Upper lobe of left lung (tissue), 6 donors: ENCODE measurements around the gene PLXNA4. TPM values are rescaled to one million over a fixed set of nuclear protein-coding genes. Genes with fewer than 3 reads are reported as not detected.

Experiments
- ATAC-seq, 2 donors: fragments of 200-7000 bp; cut with Tn5 transposase; one replicate each; pipeline ENCODE4 v1.9.1; 2022; ENCODE audit warnings: mild to moderate bottlenecking in 2 of 2, moderate library complexity in 2 of 2; ENCODE audit not compliant: low FRiP score in 2 of 2
- DNase-seq, 2 donors: peaks; one replicate each; pipeline ENCODE4 v3.0.0-alpha.2; 2019 to 2020
- H3K27ac ChIP-seq, 4 donors: fragments of 200-600 bp; sonication (generic); one replicate each; pipeline ENCODE4 v1.5.1; 2016 to 2019
- H3K27me3 ChIP-seq, 4 donors: fragments of 200-600 bp; sonication (generic); one replicate each; pipeline ENCODE4 v1.5.1; 2017 to 2019
- H3K36me3 ChIP-seq, 4 donors: fragments of 200-600 bp; sonication (generic); one replicate each; pipeline ENCODE4 v1.5.1; 2016 to 2019
- H3K4me1 ChIP-seq, 4 donors: fragments of 200-600 bp; sonication (generic); one replicate each; pipeline ENCODE4 v1.5.1; 2018 to 2019
- H3K4me3 ChIP-seq, 4 donors: fragments of 200-600 bp; sonication (generic); one replicate each; pipeline ENCODE4 v1.5.1; 2017 to 2019; ENCODE audit warnings: mild to moderate bottlenecking in 2 of 4, moderate library complexity in 1 of 4
- H3K9me3 ChIP-seq, 4 donors: fragments of 200-600 bp; sonication (generic); one replicate each; pipeline ENCODE4 v1.5.1; 2018 to 2019
- EP300 ChIP-seq, 4 donors: sonication (generic); formaldehyde crosslinking; IDR thresholded peaks; one replicate each; pipeline ENCODE4 v1.5.1; 2017; ENCODE audit warnings: antibody characterized with exemption in 4 of 4, control low read depth in 2 of 4
- POLR2A ChIP-seq, 4 donors: fragments of 450-650 bp; IDR thresholded peaks; one replicate each; pipeline ENCODE4 v1.5.1; 2016 to 2017; ENCODE audit warnings: antibody characterized with exemption in 4 of 4, mild to moderate bottlenecking in 2 of 4
- POLR2AphosphoS5 ChIP-seq, 2 donors: sonication (generic); formaldehyde crosslinking; IDR thresholded peaks; one replicate each; pipeline ENCODE4 v1.5.1; 2017; ENCODE audit warnings: antibody characterized with exemption in 2 of 2
- WGBS, 2 donors: methylation state at CpG; one replicate each; pipeline ENCODE4 v1.1.5; 2017 to 2018; 5-methylcytosine and 5-hydroxymethylcytosine counted together
- total RNA-seq, 6 donors: library from RNA; depleted of rRNA in 4 of 6; stranded (reverse); fragments of >200 nt in 4 of 6; gene quantifications; one replicate each; pipeline versions ENCODE4 v1.1.0 to v1.2.1, GENCODE V29; 2016 to 2021
- TF ChIP-seq, protein P1 (sequence below), 6 experiments: fragments of 450-650 bp in 4 of 6; fragments of 200-600 bp in 2 of 6; sonication (generic) in 2 of 6; IDR thresholded peaks; one replicate each; pipeline ENCODE4 v1.5.1; 2016 to 2019; ENCODE audit warnings: antibody characterized with exemption in 6 of 6
- donor health status: DM: no; HTN: no; CAD: no; lungs with moderate emphysema.
- donor health status: DM: no; HTN: yes; CAD: no; lungs with severe emphysema.

PLXNA4 gene
- total RNA-seq, 6 donors from 2014 or later = 1.1 to 5.9 (median 2.6) TPM

DNA sequence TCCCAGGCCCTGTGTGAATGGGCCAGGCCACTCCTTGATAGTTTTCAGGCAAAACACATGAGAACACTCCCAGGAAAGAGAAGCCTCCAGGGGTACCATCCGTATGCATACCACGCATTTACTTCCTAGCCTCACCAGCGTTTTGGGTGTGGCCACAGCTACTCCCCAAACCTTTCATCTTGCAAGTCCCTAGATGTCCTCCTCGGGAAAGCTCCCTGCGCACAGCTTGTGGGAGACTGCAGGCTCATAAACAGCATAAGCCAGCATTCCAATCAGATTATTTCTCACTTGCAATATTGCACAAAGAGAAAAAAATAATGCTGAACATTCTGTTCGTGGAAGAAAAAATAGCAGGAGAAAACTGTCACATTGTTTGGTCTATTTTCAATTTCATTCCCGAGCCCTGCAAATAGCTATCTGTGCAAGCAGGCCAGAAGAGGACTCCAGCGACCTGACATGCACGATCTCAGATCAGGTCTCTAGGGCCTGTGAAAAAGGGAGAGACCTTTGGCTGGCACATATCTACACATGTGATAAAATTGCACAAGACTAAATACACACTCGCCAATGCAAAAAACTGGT, 175.6 kb downstream of the PLXNA4 start:
- no peaks in the 10 kb centered on the region for H3K36me3 ChIP-seq
- no peak overlapping the region for H3K4me3 ChIP-seq
- ATAC-seq = peak in 1 of 2 donors; percentile 16
- H3K9me3 ChIP-seq = no peaks in the 10 kb centered on the region
- DNase-seq = no peak
- no peak overlapping the region for H3K27ac ChIP-seq
- no peaks in the 10 kb centered on the region for H3K4me1 ChIP-seq
- 80 to 86% methylated on average over 10 of the region's 10 CpGs for WGBS, 2 donors
- no peak for TF ChIP-seq POLR2A (IDR thresholded peaks at IDR 0.05)
- no peak for TF ChIP-seq EP300 (IDR thresholded peaks at IDR 0.05)
- TF ChIP-seq POLR2AphosphoS5 (IDR thresholded peaks at IDR 0.05) = no peak
- TF ChIP-seq, protein P1, sequence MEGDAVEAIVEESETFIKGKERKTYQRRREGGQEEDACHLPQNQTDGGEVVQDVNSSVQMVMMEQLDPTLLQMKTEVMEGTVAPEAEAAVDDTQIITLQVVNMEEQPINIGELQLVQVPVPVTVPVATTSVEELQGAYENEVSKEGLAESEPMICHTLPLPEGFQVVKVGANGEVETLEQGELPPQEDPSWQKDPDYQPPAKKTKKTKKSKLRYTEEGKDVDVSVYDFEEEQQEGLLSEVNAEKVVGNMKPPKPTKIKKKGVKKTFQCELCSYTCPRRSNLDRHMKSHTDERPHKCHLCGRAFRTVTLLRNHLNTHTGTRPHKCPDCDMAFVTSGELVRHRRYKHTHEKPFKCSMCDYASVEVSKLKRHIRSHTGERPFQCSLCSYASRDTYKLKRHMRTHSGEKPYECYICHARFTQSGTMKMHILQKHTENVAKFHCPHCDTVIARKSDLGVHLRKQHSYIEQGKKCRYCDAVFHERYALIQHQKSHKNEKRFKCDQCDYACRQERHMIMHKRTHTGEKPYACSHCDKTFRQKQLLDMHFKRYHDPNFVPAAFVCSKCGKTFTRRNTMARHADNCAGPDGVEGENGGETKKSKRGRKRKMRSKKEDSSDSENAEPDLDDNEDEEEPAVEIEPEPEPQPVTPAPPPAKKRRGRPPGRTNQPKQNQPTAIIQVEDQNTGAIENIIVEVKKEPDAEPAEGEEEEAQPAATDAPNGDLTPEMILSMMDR (IDR thresholded peaks at IDR 0.05) = no peak
- no peaks in the 10 kb centered on the region for H3K27me3 ChIP-seq

DNA sequence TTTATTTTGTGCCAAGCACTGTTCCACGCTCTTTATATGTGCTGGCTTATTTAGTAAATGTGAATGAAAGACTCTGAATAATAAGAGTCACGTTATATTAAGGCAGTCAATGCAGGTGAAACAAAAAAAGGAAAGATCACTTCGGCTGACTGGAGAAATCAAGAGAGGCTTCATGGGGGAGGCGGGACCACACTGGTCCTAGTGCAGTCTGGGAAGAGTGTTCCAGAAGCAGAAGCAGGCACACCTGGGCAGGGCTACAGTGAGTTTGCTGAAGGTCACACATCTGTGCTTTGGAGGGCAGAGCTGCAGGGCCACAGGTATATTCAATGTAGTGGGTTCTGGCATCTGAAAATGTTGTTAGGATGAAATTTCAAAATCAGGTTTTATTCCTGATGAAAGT, 176.9 kb downstream of the PLXNA4 start:
- no peak for ATAC-seq
- DNase-seq = no peak
- TF ChIP-seq POLR2A (IDR thresholded peaks at IDR 0.05) (no peak), EP300 (IDR thresholded peaks at IDR 0.05) (no peak), POLR2AphosphoS5 (IDR thresholded peaks at IDR 0.05) (no peak)
- TF ChIP-seq, protein P1 (IDR thresholded peaks at IDR 0.05) = no peak
- Histone ChIP-seq H3K4me1 (peaks cover 0 to 2% (median 0%) of the 10 kb centered on the region in 4 donors), H3K36me3 (no peaks in the 10 kb centered on the region), H3K4me3 (no peak overlapping the region), H3K27me3 (no peaks in the 10 kb centered on the region), H3K9me3 (no peaks in the 10 kb centered on the region), H3K27ac (no peak overlapping the region)
- WGBS, 2 donors = 84 to 86% methylated on average over 4 of the region's 4 CpGs

DNA sequence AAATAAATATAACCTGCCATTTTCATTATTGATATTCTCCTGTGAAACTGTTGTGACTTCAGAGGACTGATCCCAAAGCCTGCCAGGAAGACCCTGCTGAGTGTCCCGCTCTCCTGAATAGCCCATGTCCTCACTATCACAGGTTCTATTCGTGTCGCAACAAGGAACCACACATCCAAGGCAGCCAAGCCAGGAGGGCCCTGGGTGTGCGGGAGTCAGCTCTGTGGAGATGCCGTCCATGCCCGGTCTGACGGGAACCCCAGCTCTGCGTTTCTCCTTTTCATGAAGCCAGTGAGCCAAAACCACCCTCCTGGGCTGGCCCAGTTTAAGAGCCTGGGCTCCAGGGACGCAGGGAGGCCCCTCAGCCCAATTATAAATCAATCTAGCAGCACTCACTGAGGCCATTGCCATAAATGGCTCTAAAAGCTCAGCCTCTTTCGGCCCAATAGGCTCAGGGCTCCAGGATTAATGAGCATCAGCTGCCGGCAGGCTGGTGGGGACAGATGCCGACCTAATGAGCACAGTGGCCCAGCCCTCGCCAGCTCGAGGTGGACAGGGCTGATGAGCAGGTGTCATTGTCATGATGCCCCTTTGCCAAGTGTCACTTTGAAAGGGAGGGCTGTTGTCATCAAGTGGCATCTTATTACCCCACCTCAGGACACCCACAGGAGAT, 177.9 kb downstream of the PLXNA4 start:
- Histone ChIP-seq H3K36me3 (no peaks in the 10 kb centered on the region), H3K27ac (no peak overlapping the region), H3K4me1 (peaks cover 0 to 2% (median 0%) of the 10 kb centered on the region in 4 donors), H3K27me3 (no peaks in the 10 kb centered on the region), H3K4me3 (no peak overlapping the region), H3K9me3 (no peaks in the 10 kb centered on the region)
- DNase-seq = peak in 1 of 2 donors; percentile 34
- no peak for ATAC-seq
- TF ChIP-seq POLR2A (IDR thresholded peaks at IDR 0.05) = no peak
- TF ChIP-seq EP300 (IDR thresholded peaks at IDR 0.05) = no peak
- TF ChIP-seq, protein P1 (IDR thresholded peaks at IDR 0.05) = no peak
- no peak for TF ChIP-seq POLR2AphosphoS5 (IDR thresholded peaks at IDR 0.05)
- WGBS, 2 donors = 88 to 100% methylated on average over 3 to 14 of the region's 14 CpGs

DNA sequence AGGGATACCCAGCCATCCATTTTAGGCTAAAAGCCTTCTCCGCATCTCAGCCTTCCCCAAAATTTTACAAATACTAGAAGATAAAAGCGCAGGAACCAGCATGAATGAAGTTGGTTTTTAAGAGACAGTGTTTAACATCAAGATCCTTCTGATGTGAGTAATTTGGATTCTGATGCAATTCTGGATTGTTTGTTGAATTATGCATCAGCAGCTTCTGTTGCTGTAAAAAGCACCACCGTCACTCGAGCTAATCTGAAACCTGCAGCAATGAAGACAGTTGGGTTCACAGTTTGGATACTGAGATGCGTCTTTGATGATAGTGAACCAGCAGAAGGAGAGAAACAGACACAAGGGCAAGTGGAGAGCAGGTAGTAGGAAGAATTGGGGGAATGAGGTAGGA, 179.2 kb downstream of the PLXNA4 start:
- H3K36me3 ChIP-seq = no peaks in the 10 kb centered on the region
- ATAC-seq = no peak
- H3K4me3 ChIP-seq = no peak overlapping the region
- WGBS, 2 donors = 90 to 95% methylated on average over 5 of the region's 5 CpGs
- no peak for DNase-seq
- peaks cover 0 to 2% (median 0%) of the 10 kb centered on the region in 4 donors for H3K4me1 ChIP-seq
- no peaks in the 10 kb centered on the region for H3K9me3 ChIP-seq
- no peak overlapping the region for H3K27ac ChIP-seq
- H3K27me3 ChIP-seq = no peaks in the 10 kb centered on the region
- TF ChIP-seq, protein P1 (IDR thresholded peaks at IDR 0.05) = no peak
- no peak for TF ChIP-seq POLR2AphosphoS5 (IDR thresholded peaks at IDR 0.05)

DNA sequence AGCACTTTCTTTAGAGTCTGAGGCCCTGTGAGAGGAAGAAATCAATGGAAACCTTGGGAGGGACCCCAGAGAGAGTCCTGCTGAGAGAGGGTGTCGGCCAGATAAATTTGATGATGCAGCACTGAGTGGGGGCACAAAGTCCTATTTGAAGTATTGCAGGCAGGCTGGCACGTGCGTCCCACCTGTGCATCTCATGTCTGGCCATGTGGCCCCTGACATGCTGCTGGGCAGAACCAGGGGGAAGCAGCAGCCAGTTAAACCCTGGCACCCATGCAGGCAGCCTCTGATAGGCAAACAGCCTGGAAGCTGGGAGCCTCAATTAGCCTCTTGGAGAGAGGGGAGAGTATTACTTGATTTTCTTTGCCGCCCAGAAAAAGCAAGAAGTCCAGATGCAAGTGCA, 180.9 kb downstream of the PLXNA4 start:
- DNase-seq (no peak), ATAC-seq (no peak)
- no peaks in the 10 kb centered on the region for H3K36me3 ChIP-seq
- TF ChIP-seq POLR2A (IDR thresholded peaks at IDR 0.05) = no peak
- TF ChIP-seq POLR2AphosphoS5 (IDR thresholded peaks at IDR 0.05) = no peak
- TF ChIP-seq EP300 (IDR thresholded peaks at IDR 0.05) = no peak
- TF ChIP-seq, protein P1 (IDR thresholded peaks at IDR 0.05) = no peak
- 82 to 88% methylated on average over 4 of the region's 4 CpGs for WGBS, 2 donors
- no peaks in the 10 kb centered on the region for H3K27me3 ChIP-seq
- no peaks in the 10 kb centered on the region for H3K9me3 ChIP-seq
- H3K4me1 ChIP-seq = peaks cover 0 to 2% (median 0%) of the 10 kb centered on the region in 4 donors
- H3K4me3 ChIP-seq = no peak overlapping the region
- H3K27ac ChIP-seq = no peak overlapping the region
